ENCODE measurements around the gene ICAM2.

ICAM2 gene

GRCh38 chr17:63956296-63956920 is 64.0 kb downstream of the ICAM2 start:
- H3K79me2 ChIP-seq (ENCODE audit: insufficient read depth, low read length) = no peaks in the 10 kb centered on the region
- 0 out of 2 replicates have a peak, but pooled peaks cover 7% of the 10 kb centered on the region for H3F3A ChIP-seq (ENCODE audit: insufficient read depth)
- H2AFZ ChIP-seq (ENCODE audit: low read depth, low read length, severe bottlenecking) = no peak overlapping the region
- no peak overlapping the region for H3K9ac ChIP-seq (ENCODE audit: low read length)
- H3K27ac ChIP-seq (ENCODE audit: low read depth, low read length) = no peak overlapping the region
- TF ChIP-seq EZH2phosphoT487 (conservative IDR thresholded peaks at IDR 0.05; ENCODE audit: low read length) (no peak), CTCF (IDR thresholded peaks at IDR 0.05; ENCODE audit: insufficient read depth, low read length, poor library complexity, severe bottlenecking) (no peak)
- H3K27me3 ChIP-seq (ENCODE audit: low read length) = no peaks in the 10 kb centered on the region
- H3K4me2 ChIP-seq (ENCODE audit: low read depth, low read length, poor library complexity, severe bottlenecking) = no peak overlapping the region
- no peaks in the 10 kb centered on the region for H3K36me3 ChIP-seq (ENCODE audit: low read length)
- no peaks in the 10 kb centered on the region for H3K9me2 ChIP-seq (replicated peaks; ENCODE audit: insufficient read depth, low read length)
- H3K9me3 ChIP-seq (ENCODE audit: insufficient read depth, low read length) = no peaks in the 10 kb centered on the region
- no peaks in the 10 kb centered on the region for H4K20me1 ChIP-seq (ENCODE audit: low read depth, low read length)
- no peak overlapping the region for H3K4me3 ChIP-seq (ENCODE audit: insufficient read depth, low read length, poor library complexity, severe bottlenecking)

GRCh38 chr17:63955791-63956190 is 64.6 kb downstream of the ICAM2 start:
- Histone ChIP-seq H3K4me2 (ENCODE audit: low read depth, low read length, poor library complexity, severe bottlenecking) (no peak overlapping the region), H3K79me2 (ENCODE audit: insufficient read depth, low read length) (no peaks in the 10 kb centered on the region), H4K20me1 (ENCODE audit: low read depth, low read length) (no peaks in the 10 kb centered on the region), H2AFZ (ENCODE audit: low read depth, low read length, severe bottlenecking) (no peak overlapping the region), H3F3A (ENCODE audit: insufficient read depth) (0 out of 2 replicates have a peak, but pooled peaks cover 7% of the 10 kb centered on the region), H3K27ac (ENCODE audit: low read depth, low read length) (no peak overlapping the region), H3K9ac (ENCODE audit: low read length) (no peak overlapping the region), H3K27me3 (ENCODE audit: low read length) (no peaks in the 10 kb centered on the region), H3K36me3 (ENCODE audit: low read length) (no peaks in the 10 kb centered on the region), H3K4me3 (ENCODE audit: insufficient read depth, low read length, poor library complexity, severe bottlenecking) (no peak overlapping the region), H3K9me2 (replicated peaks; ENCODE audit: insufficient read depth, low read length) (no peaks in the 10 kb centered on the region), H3K9me3 (ENCODE audit: insufficient read depth, low read length) (no peaks in the 10 kb centered on the region)
- TF ChIP-seq EZH2phosphoT487 (conservative IDR thresholded peaks at IDR 0.05; ENCODE audit: low read length) (no peak), CTCF (IDR thresholded peaks at IDR 0.05; ENCODE audit: insufficient read depth, low read length, poor library complexity, severe bottlenecking) (no peak)

GRCh38 chr17:63955232-63955631 is 65.2 kb downstream of the ICAM2 start:
- H2AFZ ChIP-seq (ENCODE audit: low read depth, low read length, severe bottlenecking) = no peak overlapping the region
- no peaks in the 10 kb centered on the region for H3K79me2 ChIP-seq (ENCODE audit: insufficient read depth, low read length)
- H3K4me2 ChIP-seq (ENCODE audit: low read depth, low read length, poor library complexity, severe bottlenecking) = no peak overlapping the region
- H3K4me3 ChIP-seq (ENCODE audit: insufficient read depth, low read length, poor library complexity, severe bottlenecking) = no peak overlapping the region
- TF ChIP-seq EZH2phosphoT487 (conservative IDR thresholded peaks at IDR 0.05; ENCODE audit: low read length) (no peak), CTCF (IDR thresholded peaks at IDR 0.05; ENCODE audit: insufficient read depth, low read length, poor library complexity, severe bottlenecking) (no peak)
- no peaks in the 10 kb centered on the region for H4K20me1 ChIP-seq (ENCODE audit: low read depth, low read length)
- H3K9me3 ChIP-seq (ENCODE audit: insufficient read depth, low read length) = no peaks in the 10 kb centered on the region
- no peaks in the 10 kb centered on the region for H3K27me3 ChIP-seq (ENCODE audit: low read length)
- H3F3A ChIP-seq (ENCODE audit: insufficient read depth) = 0 out of 2 replicates have a peak, but pooled peaks cover 7% of the 10 kb centered on the region
- no peak overlapping the region for H3K9ac ChIP-seq (ENCODE audit: low read length)
- no peak overlapping the region; the same call in 1 of the 2 replicates for H3K27ac ChIP-seq (ENCODE audit: low read depth, low read length)
- H3K9me2 ChIP-seq (replicated peaks; ENCODE audit: insufficient read depth, low read length) = no peaks in the 10 kb centered on the region
- no peaks in the 10 kb centered on the region for H3K36me3 ChIP-seq (ENCODE audit: low read length)
